ENCODE results near the gene GALP. TPM values are rescaled to one million over a fixed set of nuclear protein-coding genes. Genes with fewer than 3 reads are reported as not detected.
"Not testable (repeated sequence)": the region's sequence is repeated elsewhere in the genome, so short reads cannot be mapped to it uniquely, and the experiment has no call there.

Gene GALP
- total RNA-seq, 1 experiment from 2014 or later: not detected

- Histone ChIP-seq H3K18ac (ENCODE audit: insufficient read length, low read depth, low read length) (no peak overlapping the region), H2BK15ac (ENCODE audit: low read depth, low read length) (no peak overlapping the region), H3K9me3 (ENCODE audit: control insufficient read depth, low read depth, low read length) (no peaks in the 10 kb centered on the region), H3T11ph (ENCODE audit: low read length) (no peak overlapping the region), H3K79me1 (ENCODE audit: insufficient read depth, low read depth, low read length, poor library complexity, severe bottlenecking) (no peaks in the 10 kb centered on the region), H3K4ac (ENCODE audit: low read depth, low read length) (no peak overlapping the region), H3K23ac (ENCODE audit: insufficient read length, low read depth, low read length) (no peak overlapping the region), H4K5ac (ENCODE audit: insufficient read length, low read depth, low read length) (no peak overlapping the region), H3K4me1 (ENCODE audit: insufficient read depth, low read length) (no peaks in the 10 kb centered on the region), H2AK5ac (ENCODE audit: insufficient read length, low read length) (no peak overlapping the region), H3K27ac (ENCODE audit: insufficient read length, low read depth, low read length) (no peak overlapping the region), H3K4me2 (ENCODE audit: insufficient read depth, insufficient read length, low read length) (no peak overlapping the region), H2BK12ac (ENCODE audit: insufficient read length, low read depth, low read length) (no peak overlapping the region), H3K56ac (ENCODE audit: insufficient read length, low read depth, low read length) (no peak overlapping the region), H3K79me2 (ENCODE audit: insufficient read depth, low read length) (no peaks in the 10 kb centered on the region), H4K20me1 (ENCODE audit: control insufficient read depth, insufficient read depth, insufficient read length) (no peaks in the 10 kb centered on the region), H3K9ac (ENCODE audit: extremely low read depth, insufficient read length, low read length) (no peak overlapping the region), H4K8ac (replicated peaks; ENCODE audit: insufficient read length, low read depth, low read length) (no peak overlapping the region), H3K23me2 (ENCODE audit: insufficient read length, low read depth, low read length, poor library complexity, severe bottlenecking) (no peaks in the 10 kb centered on the region), H3K27me3 (ENCODE audit: insufficient read depth, low read length) (no peaks in the 10 kb centered on the region), H2BK5ac (ENCODE audit: insufficient read length, low read length) (no peak overlapping the region), H2BK20ac (ENCODE audit: low read depth, low read length, poor library complexity, severe bottlenecking) (no peak overlapping the region), H2AFZ (ENCODE audit: low read length) (no peak overlapping the region), H2BK120ac (ENCODE audit: low read depth, low read length, poor library complexity, severe bottlenecking) (no peak overlapping the region), H4K91ac (ENCODE audit: insufficient read length, low read depth, low read length) (no peak overlapping the region), H3K14ac (ENCODE audit: insufficient read depth, low read length) (no peak overlapping the region)
- Mint-ChIP-seq H3K9me3 (peaks cover 7 to 55% of the 10 kb centered on the region in 2 experiments; a peak in 4 of 5 replicates), H3K4me3 (no peak overlapping the region), H3K4me1 (no peaks in the 10 kb centered on the region), H3K27ac (no peak overlapping the region), H3K36me3 (ENCODE audit: insufficient read depth in 1 of 3, low read depth in 3 of 3) (peaks cover 0 to 2% (median 0%) of the 10 kb centered on the region in 3 experiments; a peak in 1 of 7 replicates), H3K27me3 (ENCODE audit: low read depth) (peaks cover 27% of the 10 kb centered on the region)
- no peak for DNase-seq
- no CpG with 5 or more reads among the region's 12 CpGs for WGBS (ENCODE audit: extremely low coverage, insufficient read length, low lambda C conversion rate)
- no peak for TF ChIP-seq CTCF (conservative IDR thresholded peaks at IDR 0.05)
These were observed 33.3 kb downstream of the GALP start for GRCh38 chr19:56209091-56209490.

GRCh38 chr19:56210036-56210435 lies 34.2 kb downstream of the GALP start:
- not testable (repeated sequence) for H3K23me2 ChIP-seq (ENCODE audit: insufficient read length, low read depth, low read length, poor library complexity, severe bottlenecking); H4K8ac ChIP-seq (replicated peaks; ENCODE audit: insufficient read length, low read depth, low read length); H2BK15ac ChIP-seq (ENCODE audit: low read depth, low read length); H3K4me1 ChIP-seq (ENCODE audit: insufficient read depth, low read length); DNase-seq; H3K23ac ChIP-seq (ENCODE audit: insufficient read length, low read depth, low read length); H3K4me2 ChIP-seq (ENCODE audit: insufficient read depth, insufficient read length, low read length); H3K27ac ChIP-seq (ENCODE audit: insufficient read length, low read depth, low read length); H2BK12ac ChIP-seq (ENCODE audit: insufficient read length, low read depth, low read length); H3K9me3 ChIP-seq (ENCODE audit: control insufficient read depth, low read depth, low read length); H4K20me1 ChIP-seq (ENCODE audit: control insufficient read depth, insufficient read depth, insufficient read length); H3K27ac Mint-ChIP-seq; H3K79me1 ChIP-seq (ENCODE audit: insufficient read depth, low read depth, low read length, poor library complexity, severe bottlenecking); H3K27me3 ChIP-seq (ENCODE audit: insufficient read depth, low read length); H3K4me1 Mint-ChIP-seq; H2AK5ac ChIP-seq (ENCODE audit: insufficient read length, low read length); H3K18ac ChIP-seq (ENCODE audit: insufficient read length, low read depth, low read length); H2BK20ac ChIP-seq (ENCODE audit: low read depth, low read length, poor library complexity, severe bottlenecking); H3K9ac ChIP-seq (ENCODE audit: extremely low read depth, insufficient read length, low read length); H2BK5ac ChIP-seq (ENCODE audit: insufficient read length, low read length); H4K91ac ChIP-seq (ENCODE audit: insufficient read length, low read depth, low read length); H4K5ac ChIP-seq (ENCODE audit: insufficient read length, low read depth, low read length); H3K14ac ChIP-seq (ENCODE audit: insufficient read depth, low read length); H3K36me3 Mint-ChIP-seq (ENCODE audit: insufficient read depth in 1 of 3, low read depth in 3 of 3); H2AFZ ChIP-seq (ENCODE audit: low read length); H3K4ac ChIP-seq (ENCODE audit: low read depth, low read length); H3T11ph ChIP-seq (ENCODE audit: low read length); H3K56ac ChIP-seq (ENCODE audit: insufficient read length, low read depth, low read length); H3K4me3 Mint-ChIP-seq; H2BK120ac ChIP-seq (ENCODE audit: low read depth, low read length, poor library complexity, severe bottlenecking); H3K79me2 ChIP-seq (ENCODE audit: insufficient read depth, low read length)
- H3K27me3 Mint-ChIP-seq (ENCODE audit: low read depth): peaks cover 24% of the 10 kb centered on the region
- no CpG with 5 or more reads among the region's 9 CpGs for WGBS (ENCODE audit: extremely low coverage, insufficient read length, low lambda C conversion rate)
- peaks cover 7 to 64% of the 10 kb centered on the region in 2 experiments; a peak in 4 of 5 replicates for H3K9me3 Mint-ChIP-seq

Measured in H9 (cell line).